A172 (cell line): ENCODE data around the gene FOXF1. TPM values are rescaled to one million over a fixed set of nuclear protein-coding genes. Genes with fewer than 3 reads are reported as not detected.

ENCODE experiments used
- DNase-seq: peaks from one replicate; pipeline ENCODE4 v3.0.0-alpha.2; 2015; ENCODE audit warnings: low spot score
- total RNA-seq: library from RNA; depleted of rRNA; stranded (reverse); fragments of >200 nt; shearing (Covaris generic); gene quantifications from 2 replicates; pipeline ENCODE4 v1.2.3, GENCODE V29; 2014; rRNA removed

The FOXF1 gene
- total RNA-seq, 1 experiment from 2014 or later: 2.1 TPM

- no peak for DNase-seq
Measured at GRCh38 chr16:86556576-86556975, 46.2 kb downstream of the FOXF1 start.

- no peak for DNase-seq
Measured at GRCh38 chr16:86557587-86557986, 47.3 kb downstream of the FOXF1 start.

- no peak for DNase-seq
Measured at GRCh38 chr16:86558355-86559193, 48.2 kb downstream of the FOXF1 start.

GRCh38 chr16:86559802-86560305 is 49.5 kb downstream of the FOXF1 start:
- no peak for DNase-seq

- DNase-seq: no peak
Measured at GRCh38 chr16:86562356-86562755, 52.0 kb downstream of the FOXF1 start.

GRCh38 chr16:86563469-86564345 is 53.4 kb downstream of the FOXF1 start:
- DNase-seq: peak; percentile 86

Other genes with a start within 250 kb of the FOXF1 start
- 7.8 and 16.2 TPM in 2 replicates for gene MTHFSD, start 44.7 kb downstream of the FOXF1 start, total RNA-seq
- 1.3 and 2.3 TPM in 2 replicates for gene FOXC2, start 56.3 kb downstream of the FOXF1 start, total RNA-seq
- gene FOXL1, start 68.0 kb downstream of the FOXF1 start, total RNA-seq: 4.6 and 7.6 TPM in 2 replicates